Measurements from ENCODE around the gene LRRC3B.

The LRRC3B gene

DNA sequence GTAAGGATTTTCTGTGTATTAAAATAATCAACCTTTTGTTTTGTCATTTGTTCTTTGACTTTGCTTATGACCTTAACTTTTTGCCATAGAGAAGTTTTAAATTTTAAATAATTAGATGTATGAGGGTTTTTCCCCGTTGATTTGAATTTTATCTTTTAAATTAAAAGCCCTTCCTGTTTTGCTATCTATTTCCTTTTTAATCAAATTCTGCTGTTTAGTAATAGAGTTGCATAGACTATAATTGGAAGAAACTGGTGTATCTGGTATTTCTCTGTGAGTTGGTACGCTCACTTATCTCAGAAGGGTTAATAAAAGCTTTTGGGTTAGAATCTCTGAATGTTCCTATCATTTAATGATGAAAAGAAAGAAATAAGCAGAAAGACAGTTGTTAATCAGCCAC is 82.2 kb downstream of the LRRC3B start:
- Histone ChIP-seq H4K20me1 (ENCODE audit: insufficient read depth) (no peaks in the 10 kb centered on the region), H3K4me1 (ENCODE audit: low read depth, poor library complexity, severe bottlenecking) (no peaks in the 10 kb centered on the region), H3K4me3 (IDR thresholded peaks at IDR 0.05; ENCODE audit: insufficient read depth, low read depth, low read length) (no peak overlapping the region), H3K9ac (no peak overlapping the region), H3K4me2 (no peak overlapping the region), H3K27ac (no peak overlapping the region), H3K27me3 (ENCODE audit: insufficient read depth, low read depth) (no peaks in the 10 kb centered on the region), H3K79me2 (ENCODE audit: insufficient read depth, low read depth) (no peaks in the 10 kb centered on the region), H3K36me3 (ENCODE audit: insufficient read depth) (no peaks in the 10 kb centered on the region), H2AFZ (ENCODE audit: low read depth) (no peak overlapping the region)
- TF ChIP-seq, protein P1, sequence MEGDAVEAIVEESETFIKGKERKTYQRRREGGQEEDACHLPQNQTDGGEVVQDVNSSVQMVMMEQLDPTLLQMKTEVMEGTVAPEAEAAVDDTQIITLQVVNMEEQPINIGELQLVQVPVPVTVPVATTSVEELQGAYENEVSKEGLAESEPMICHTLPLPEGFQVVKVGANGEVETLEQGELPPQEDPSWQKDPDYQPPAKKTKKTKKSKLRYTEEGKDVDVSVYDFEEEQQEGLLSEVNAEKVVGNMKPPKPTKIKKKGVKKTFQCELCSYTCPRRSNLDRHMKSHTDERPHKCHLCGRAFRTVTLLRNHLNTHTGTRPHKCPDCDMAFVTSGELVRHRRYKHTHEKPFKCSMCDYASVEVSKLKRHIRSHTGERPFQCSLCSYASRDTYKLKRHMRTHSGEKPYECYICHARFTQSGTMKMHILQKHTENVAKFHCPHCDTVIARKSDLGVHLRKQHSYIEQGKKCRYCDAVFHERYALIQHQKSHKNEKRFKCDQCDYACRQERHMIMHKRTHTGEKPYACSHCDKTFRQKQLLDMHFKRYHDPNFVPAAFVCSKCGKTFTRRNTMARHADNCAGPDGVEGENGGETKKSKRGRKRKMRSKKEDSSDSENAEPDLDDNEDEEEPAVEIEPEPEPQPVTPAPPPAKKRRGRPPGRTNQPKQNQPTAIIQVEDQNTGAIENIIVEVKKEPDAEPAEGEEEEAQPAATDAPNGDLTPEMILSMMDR (conservative IDR thresholded peaks at IDR 0.05; ENCODE audit: low read depth, low read length) = no peak

DNA sequence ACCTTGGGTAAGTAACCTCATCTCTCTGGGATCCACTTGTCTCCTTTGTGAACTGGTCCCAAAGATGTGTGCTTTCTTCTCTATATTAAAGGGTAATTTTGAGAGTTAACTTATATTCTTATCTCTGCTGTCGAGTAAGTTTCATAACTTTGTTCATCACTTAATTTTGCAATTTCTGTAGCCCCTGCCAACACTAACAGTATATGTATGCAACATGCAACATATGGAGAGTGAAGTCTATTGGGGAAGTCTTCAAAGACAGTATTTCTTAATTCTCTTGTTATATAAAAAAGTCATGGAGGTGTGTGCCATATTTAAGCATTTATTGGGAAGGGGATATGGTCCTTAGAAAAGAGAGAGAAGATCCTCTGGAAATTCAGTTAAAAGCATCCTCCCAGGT is 85.9 kb downstream of the LRRC3B start:
- no peaks in the 10 kb centered on the region for H3K36me3 ChIP-seq (ENCODE audit: insufficient read depth)
- no peaks in the 10 kb centered on the region for H3K27me3 ChIP-seq (ENCODE audit: insufficient read depth, low read depth)
- no peak overlapping the region for H2AFZ ChIP-seq (ENCODE audit: low read depth)
- no peaks in the 10 kb centered on the region for H3K4me1 ChIP-seq (ENCODE audit: low read depth, poor library complexity, severe bottlenecking)
- TF ChIP-seq, protein P1 (conservative IDR thresholded peaks at IDR 0.05; ENCODE audit: low read depth, low read length) = no peak
- no peaks in the 10 kb centered on the region for H4K20me1 ChIP-seq (ENCODE audit: insufficient read depth)
- H3K27ac ChIP-seq = no peak overlapping the region
- H3K9ac ChIP-seq = no peak overlapping the region
- H3K79me2 ChIP-seq (ENCODE audit: insufficient read depth, low read depth) = no peaks in the 10 kb centered on the region
- no peak overlapping the region for H3K4me2 ChIP-seq
- H3K4me3 ChIP-seq (IDR thresholded peaks at IDR 0.05; ENCODE audit: insufficient read depth, low read depth, low read length) = no peak overlapping the region

DNA sequence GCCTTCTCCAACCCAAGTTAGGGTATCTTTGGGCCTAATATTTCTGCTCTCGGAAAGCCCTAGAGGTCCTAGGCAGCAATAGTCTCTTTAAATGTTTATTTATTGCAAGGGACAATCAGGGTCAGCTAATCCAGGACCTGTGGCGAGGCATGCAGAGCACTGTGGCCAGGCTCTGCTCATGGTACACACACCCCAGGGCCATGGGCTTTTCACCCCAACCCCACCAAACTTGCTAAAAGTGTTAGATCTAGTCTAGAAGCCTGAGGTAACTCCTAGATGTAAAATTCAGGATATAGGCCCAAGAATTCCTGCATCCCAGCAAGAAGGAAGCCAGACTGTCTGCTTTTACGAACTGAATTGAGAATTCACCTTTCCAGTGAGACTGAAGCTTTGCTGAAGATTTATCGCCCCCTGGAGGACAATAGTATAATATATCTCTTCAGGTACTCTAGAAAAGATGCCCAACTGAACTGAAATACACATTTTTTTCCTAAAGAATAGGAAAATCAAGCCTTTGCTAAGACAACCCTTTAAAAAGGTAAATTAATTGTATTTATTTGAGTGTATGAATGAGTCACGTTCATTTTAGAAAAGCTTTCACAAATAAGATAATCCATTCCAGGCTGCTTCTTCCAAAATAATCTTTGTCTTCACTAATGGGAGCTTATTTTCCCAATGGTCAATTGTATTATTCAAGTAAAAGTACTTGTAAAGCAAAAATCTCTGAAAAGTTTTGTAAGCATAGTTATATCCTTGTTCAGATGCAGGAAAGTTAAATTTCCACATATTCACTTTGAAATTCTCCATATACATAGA is 89.8 kb downstream of the LRRC3B start:
- no peak overlapping the region for H3K4me3 ChIP-seq (IDR thresholded peaks at IDR 0.05; ENCODE audit: insufficient read depth, low read depth, low read length)

DNA sequence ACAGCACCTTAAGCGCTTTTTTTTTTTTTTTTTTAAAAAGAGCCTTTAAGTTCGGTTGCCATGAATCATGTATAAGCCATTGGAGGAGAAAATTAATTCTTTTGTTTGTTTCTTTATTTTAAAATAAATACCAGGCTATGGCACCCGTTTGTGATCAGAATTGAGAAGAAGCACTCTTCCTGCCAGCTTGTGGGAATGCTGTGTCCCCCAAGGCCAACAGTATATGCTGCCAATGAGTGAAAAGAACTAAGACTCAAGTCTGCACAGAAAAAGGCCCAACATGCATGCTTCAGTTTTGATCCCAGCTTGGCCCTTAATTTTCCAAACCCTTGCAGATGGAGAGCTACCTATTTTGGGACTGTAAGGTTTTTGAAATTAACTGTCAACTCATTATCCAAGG is 90.5 kb downstream of the LRRC3B start:
- TF ChIP-seq, protein P1 (conservative IDR thresholded peaks at IDR 0.05; ENCODE audit: low read depth, low read length) = no peak
- Histone ChIP-seq H3K27ac (no peak overlapping the region), H3K9ac (no peak overlapping the region), H3K4me1 (ENCODE audit: low read depth, poor library complexity, severe bottlenecking) (no peaks in the 10 kb centered on the region), H3K4me2 (no peak overlapping the region), H4K20me1 (ENCODE audit: insufficient read depth) (no peaks in the 10 kb centered on the region), H3K4me3 (IDR thresholded peaks at IDR 0.05; ENCODE audit: insufficient read depth, low read depth, low read length) (no peak overlapping the region), H3K27me3 (ENCODE audit: insufficient read depth, low read depth) (no peaks in the 10 kb centered on the region), H2AFZ (ENCODE audit: low read depth) (no peak overlapping the region), H3K79me2 (ENCODE audit: insufficient read depth, low read depth) (no peaks in the 10 kb centered on the region), H3K36me3 (ENCODE audit: insufficient read depth) (no peaks in the 10 kb centered on the region)

More for the DNA sequence above, 89.8 kb downstream of the LRRC3B start:
- Histone ChIP-seq H3K27ac (no peak overlapping the region), H3K4me2 (no peak overlapping the region), H3K4me1 (ENCODE audit: low read depth, poor library complexity, severe bottlenecking) (no peaks in the 10 kb centered on the region), H2AFZ (ENCODE audit: low read depth) (no peak overlapping the region), H4K20me1 (ENCODE audit: insufficient read depth) (no peaks in the 10 kb centered on the region), H3K27me3 (ENCODE audit: insufficient read depth, low read depth) (no peaks in the 10 kb centered on the region), H3K79me2 (ENCODE audit: insufficient read depth, low read depth) (no peaks in the 10 kb centered on the region), H3K9ac (no peak overlapping the region), H3K36me3 (ENCODE audit: insufficient read depth) (no peaks in the 10 kb centered on the region)
- TF ChIP-seq, protein P1 (conservative IDR thresholded peaks at IDR 0.05; ENCODE audit: low read depth, low read length) = peak; percentile 73
